Epithelial cell of esophagus (primary cell): ENCODE measurements around the gene CEP89.
A peak's percentile ranks its signal among the peaks of the same experiment; 100 is the strongest.

ENCODE experiments used
- DNase-seq: peaks from one replicate; pipeline ENCODE4 v3.0.0; 2010; ENCODE audit warnings: low read depth
- H3K4me3 ChIP-seq: 2 replicates; pipeline ENCODE4 v1.5.1; 2011; ENCODE audit warnings: mild to moderate bottlenecking, low read length, control low read depth
- CTCF ChIP-seq: IDR thresholded peaks from 2 replicates; pipeline ENCODE4 v1.5.1; 2011; ENCODE audit warnings: low read depth, mild to moderate bottlenecking, low read length, control low read depth, inconsistent platforms; ENCODE audit not compliant: insufficient read depth; ENCODE audit errors: missing control alignments

CEP89 gene

GRCh38 chr19:32933571-32933970, 38.2 kb downstream of the CEP89 start:
- no peak overlapping the region for H3K4me3 ChIP-seq
- no peak for DNase-seq
- no peak for TF ChIP-seq CTCF

GRCh38 chr19:32930567-32930966, 41.2 kb downstream of the CEP89 start:
- no peak overlapping the region for H3K4me3 ChIP-seq
- no peak for TF ChIP-seq CTCF

GRCh38 chr19:32928806-32929205, 43.0 kb downstream of the CEP89 start:
- no peak overlapping the region for H3K4me3 ChIP-seq
- no peak for TF ChIP-seq CTCF
- peak; percentile 75 for DNase-seq

More at GRCh38 chr19:32930567-32930966, 41.2 kb downstream of the CEP89 start:
- no peak for DNase-seq

GRCh38 chr19:32924200-32924599, 47.6 kb downstream of the CEP89 start:
- peak; percentile 21 for DNase-seq
- no peak for TF ChIP-seq CTCF
- H3K4me3 ChIP-seq: no peak overlapping the region

- no peak for DNase-seq
- H3K4me3 ChIP-seq: no peak overlapping the region
- TF ChIP-seq CTCF: no peak
Measured at GRCh38 chr19:32921624-32922023, 50.1 kb downstream of the CEP89 start.

- no peak for DNase-seq
- no peak for TF ChIP-seq CTCF
Measured at GRCh38 chr19:32919365-32919764, 52.4 kb downstream of the CEP89 start.

GRCh38 chr19:32917616-32917996, 54.2 kb downstream of the CEP89 start:
- no peak for DNase-seq
- TF ChIP-seq CTCF: no peak
- H3K4me3 ChIP-seq: no peak overlapping the region

More at GRCh38 chr19:32919365-32919764, 52.4 kb downstream of the CEP89 start:
- H3K4me3 ChIP-seq: no peak overlapping the region
